ENCODE results near the gene DGKB.
A peak's percentile ranks its signal among the peaks of the same experiment; 100 is the strongest.

The DGKB gene

DNA sequence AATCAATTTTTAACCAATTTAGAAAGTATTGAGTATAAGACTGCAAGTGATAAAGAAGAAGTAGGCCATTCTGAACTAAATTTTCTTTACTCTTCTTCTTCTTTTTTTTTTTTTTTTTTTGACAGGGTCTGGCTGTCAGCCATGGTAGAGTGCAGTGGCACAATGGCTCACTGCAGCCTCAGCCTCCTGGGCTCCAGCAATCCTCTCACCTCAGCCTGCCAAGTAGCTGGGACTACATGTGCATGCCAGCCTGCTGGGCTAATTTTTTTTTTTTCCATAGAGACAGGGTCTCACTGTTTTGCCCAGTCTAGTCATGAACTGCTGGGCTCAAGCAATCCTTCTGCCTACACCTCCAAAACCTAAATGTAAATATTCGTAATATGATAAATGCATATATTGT, 63.2 kb downstream of the DGKB start:
- H3K27me3 Mint-ChIP-seq (ENCODE audit: low read depth): peaks cover 4% of the 10 kb centered on the region
- no peak overlapping the region for H3K27ac Mint-ChIP-seq
- H3K36me3 Mint-ChIP-seq (ENCODE audit: low read depth): no peaks in the 10 kb centered on the region
- no peaks in the 10 kb centered on the region for H3K9me3 Mint-ChIP-seq
- H3K4me3 Mint-ChIP-seq: no peak overlapping the region
- peaks cover 31% of the 10 kb centered on the region for H3K4me1 Mint-ChIP-seq
- TF ChIP-seq CTCF (IDR thresholded peaks at IDR 0.05; ENCODE audit: unreplicated experiment in 3 of 3): no peak

- peaks cover 28% of the 10 kb centered on the region for H3K4me1 Mint-ChIP-seq
- H3K9me3 Mint-ChIP-seq: peaks cover 6% of the 10 kb centered on the region
- H3K27ac Mint-ChIP-seq: peak overlapping the region in 1 of 3 experiments; percentile 72
- no peaks in the 10 kb centered on the region for H3K36me3 Mint-ChIP-seq (ENCODE audit: low read depth)
- H3K4me3 Mint-ChIP-seq: no peak overlapping the region
- TF ChIP-seq CTCF (IDR thresholded peaks at IDR 0.05; ENCODE audit: unreplicated experiment in 3 of 3): no peak
- peaks cover 4% of the 10 kb centered on the region for H3K27me3 Mint-ChIP-seq (ENCODE audit: low read depth)
Observed at GRCh38 chr7:14837216-14837615, 65.3 kb downstream of the DGKB start.

DNA sequence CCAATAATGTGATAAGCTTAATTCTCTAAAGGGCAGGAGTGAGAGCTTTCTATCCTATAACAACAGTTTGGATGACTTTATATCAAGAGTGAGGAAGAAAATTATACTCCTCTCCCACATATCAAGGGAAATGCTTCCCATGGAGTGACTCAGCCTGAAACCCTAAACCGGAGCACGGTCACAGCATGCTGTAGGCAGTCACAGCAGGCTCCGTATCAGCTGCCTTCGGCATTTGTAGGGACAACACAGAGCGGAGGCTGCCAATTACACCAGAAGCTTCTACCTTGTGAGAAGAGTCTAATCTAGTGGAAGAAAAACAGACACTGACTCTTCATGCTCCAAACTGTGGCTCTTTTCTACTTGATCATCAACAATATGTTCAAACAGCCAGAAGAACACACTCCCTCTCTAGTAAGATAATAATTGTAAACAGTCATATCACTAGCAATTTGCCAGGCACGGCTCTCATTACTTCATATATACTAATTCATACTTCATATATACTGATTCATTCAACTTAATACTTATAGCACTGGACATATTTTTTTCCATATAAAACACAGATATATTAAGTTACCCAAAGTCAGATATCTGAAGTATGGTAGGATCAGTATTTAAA, 65.9 kb downstream of the DGKB start:
- peak overlapping the region in 2 of 3 experiments; percentile 27 to 40 for H3K4me3 Mint-ChIP-seq
- peak overlapping the region; percentile 71 to 76 (median 72) for H3K27ac Mint-ChIP-seq
- TF ChIP-seq CTCF (IDR thresholded peaks at IDR 0.05; ENCODE audit: unreplicated experiment in 3 of 3): no peak
- peaks cover 4% of the 10 kb centered on the region for H3K27me3 Mint-ChIP-seq (ENCODE audit: low read depth)
- peaks cover 28% of the 10 kb centered on the region for H3K4me1 Mint-ChIP-seq
- H3K36me3 Mint-ChIP-seq (ENCODE audit: low read depth): no peaks in the 10 kb centered on the region
- peaks cover 7% of the 10 kb centered on the region for H3K9me3 Mint-ChIP-seq

- H3K27ac Mint-ChIP-seq: peak overlapping the region; percentile 71 to 76 (median 72)
- peak overlapping the region in 2 of 3 experiments; percentile 0 to 40 for H3K4me3 Mint-ChIP-seq
- no peak for TF ChIP-seq CTCF (IDR thresholded peaks at IDR 0.05; ENCODE audit: unreplicated experiment in 3 of 3)
- H3K4me1 Mint-ChIP-seq: peaks cover 28% of the 10 kb centered on the region
- H3K27me3 Mint-ChIP-seq (ENCODE audit: low read depth): peaks cover 4% of the 10 kb centered on the region
- no peaks in the 10 kb centered on the region for H3K36me3 Mint-ChIP-seq (ENCODE audit: low read depth)
- peaks cover 7% of the 10 kb centered on the region for H3K9me3 Mint-ChIP-seq
Observed at GRCh38 chr7:14836006-14836405, 66.5 kb downstream of the DGKB start.

GRCh38 chr7:14835384-14835783, 67.2 kb downstream of the DGKB start:
- Mint-ChIP-seq H3K9me3 (peaks cover 7% of the 10 kb centered on the region), H3K27me3 (ENCODE audit: low read depth) (peaks cover 4% of the 10 kb centered on the region), H3K4me3 (no peak overlapping the region), H3K27ac (peak overlapping the region in 1 of 3 experiments; percentile 72), H3K4me1 (peaks cover 28% of the 10 kb centered on the region), H3K36me3 (ENCODE audit: low read depth) (no peaks in the 10 kb centered on the region)
- TF ChIP-seq CTCF (IDR thresholded peaks at IDR 0.05; ENCODE audit: unreplicated experiment in 3 of 3): no peak

GRCh38 chr7:14834883-14835282, 67.7 kb downstream of the DGKB start:
- Mint-ChIP-seq H3K4me1 (peaks cover 28% of the 10 kb centered on the region), H3K9me3 (peaks cover 7% of the 10 kb centered on the region), H3K27ac (peak overlapping the region in 2 of 3 experiments; percentile 36 to 72), H3K36me3 (ENCODE audit: low read depth) (no peaks in the 10 kb centered on the region), H3K27me3 (ENCODE audit: low read depth) (no peaks in the 10 kb centered on the region), H3K4me3 (no peak overlapping the region)
- no peak for TF ChIP-seq CTCF (IDR thresholded peaks at IDR 0.05; ENCODE audit: unreplicated experiment in 3 of 3)

Data from nephron (organoid).